ENCODE data around the gene SETD2. TPM values are rescaled to one million over a fixed set of nuclear protein-coding genes. Genes with fewer than 3 reads are reported as not detected.

SETD2 gene
- total RNA-seq, 1 experiment from 2014 or later = 24.1 TPM

- Histone ChIP-seq H3K4me3 (ENCODE audit: low read length) (no peak overlapping the region), H3K4me1 (ENCODE audit: insufficient read depth, low read length) (peaks cover 23% of the 10 kb centered on the region), H3K79me2 (ENCODE audit: low read length) (peaks cover 34% of the 10 kb centered on the region), H3K4me2 (ENCODE audit: low read length) (no peak overlapping the region), H4K20me1 (ENCODE audit: low read length) (no peaks in the 10 kb centered on the region), H3K9ac (ENCODE audit: low read length) (no peak overlapping the region), H3K9me3 (ENCODE audit: low read length) (no peaks in the 10 kb centered on the region), H3K27ac (ENCODE audit: low read length) (no peak overlapping the region), H3K27me3 (ENCODE audit: low read length) (no peaks in the 10 kb centered on the region), H2AFZ (ENCODE audit: low read length) (no peak overlapping the region), H3K9me2 (replicated peaks; ENCODE audit: low read length) (no peaks in the 10 kb centered on the region), H3K36me3 (ENCODE audit: low read depth, low read length) (no peaks in the 10 kb centered on the region), H3F3A (ENCODE audit: low read length, unreplicated experiment) (no peaks in the 10 kb centered on the region)
- CTCF ChIA-PET = interaction anchor here (1.1 kb wide), 1 partner anchor 62 kb away, joined by 3 read pairs; no protein-coding TSS in a partner anchor
- no peak for TF ChIP-seq CTCF (conservative IDR thresholded peaks at IDR 0.05; ENCODE audit: low read depth, low read length)
- TF ChIP-seq EZH2 (IDR thresholded peaks at IDR 0.05; ENCODE audit: low read length, unreplicated experiment) = no peak
- no peak for TF ChIP-seq EZH2phosphoT487 (IDR thresholded peaks at IDR 0.05; ENCODE audit: borderline replicate concordance, low read length)
- POLR2A ChIA-PET (ENCODE audit: unreplicated experiment) = no interaction called here
- BruUV-seq (replicated peaks) = no TSS peak
- no peak for DNase-seq
- ATAC-seq = no peak
- intact Hi-C loops (cut with micrococcal nuclease) = no loop called here
Measured at GRCh38 chr3:46985588-46985987, 178.3 kb downstream of the SETD2 start.

DNA sequence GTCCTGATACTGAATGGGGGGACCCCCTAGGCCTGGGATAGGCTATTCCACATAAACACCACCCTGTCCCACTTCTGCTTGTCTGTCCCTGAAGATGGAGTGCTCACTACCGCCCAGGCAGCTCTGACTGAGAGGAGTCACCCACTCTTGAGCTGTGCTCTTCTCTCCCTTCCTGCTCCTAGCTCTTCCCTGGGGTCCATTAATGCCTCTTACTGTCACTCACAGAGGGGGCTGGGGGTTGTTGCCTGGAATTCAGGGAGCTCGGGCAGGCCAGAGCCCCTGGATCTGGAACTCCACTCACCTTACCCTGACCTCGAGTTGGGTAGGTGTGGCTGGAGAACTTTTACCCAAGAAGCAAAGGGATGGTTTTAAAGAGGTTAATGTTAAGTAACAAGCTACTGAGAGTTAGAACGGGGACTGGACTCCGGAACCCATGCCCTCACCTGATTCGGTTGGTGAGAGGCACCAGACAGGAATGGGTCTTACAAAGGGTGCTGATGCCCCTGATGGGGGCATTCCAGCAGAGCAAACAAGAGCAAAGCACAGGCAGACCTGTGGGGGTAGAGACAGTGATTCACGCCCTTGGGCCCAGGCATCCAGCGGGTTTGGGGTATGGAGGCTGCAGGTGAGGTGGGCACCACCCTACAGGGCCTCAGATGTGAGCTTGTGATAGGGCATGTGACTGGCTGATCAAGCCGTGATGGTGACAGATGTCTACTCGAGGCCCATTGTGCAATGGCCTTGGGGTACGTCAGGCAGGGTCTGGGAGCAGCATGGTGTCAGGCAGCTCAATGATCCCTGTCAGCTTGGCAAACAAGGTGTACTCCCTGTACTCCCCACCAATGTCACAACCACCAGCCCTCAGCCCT is 179.1 kb downstream of the SETD2 start:
- H3K27me3 ChIP-seq (ENCODE audit: low read length) = no peaks in the 10 kb centered on the region
- H3K9me3 ChIP-seq (ENCODE audit: low read length) = no peaks in the 10 kb centered on the region
- H3K4me2 ChIP-seq (ENCODE audit: low read length) = no peak overlapping the region
- no TSS peak for BruUV-seq (replicated peaks)
- DNase-seq (no peak), ATAC-seq (no peak)
- no peak overlapping the region for H3K9ac ChIP-seq (ENCODE audit: low read length)
- no peaks in the 10 kb centered on the region for H3K36me3 ChIP-seq (ENCODE audit: low read depth, low read length)
- CTCF ChIA-PET = interaction anchor here (0.5 to 1.1 kb wide), 2 partner anchors 8 to 62 kb away, joined by 3 to 5 read pairs; no protein-coding TSS in a partner anchor
- no peaks in the 10 kb centered on the region for H4K20me1 ChIP-seq (ENCODE audit: low read length)
- no peak overlapping the region for H3K4me3 ChIP-seq (ENCODE audit: low read length)
- POLR2A ChIA-PET (ENCODE audit: unreplicated experiment) = no interaction called here
- no peak overlapping the region for H3K27ac ChIP-seq (ENCODE audit: low read length)
- intact Hi-C loops (cut with micrococcal nuclease) = no loop called here
- H3K79me2 ChIP-seq (ENCODE audit: low read length) = peaks cover 41% of the 10 kb centered on the region
- no peaks in the 10 kb centered on the region for H3F3A ChIP-seq (ENCODE audit: low read length, unreplicated experiment)
- peaks cover 25% of the 10 kb centered on the region for H3K4me1 ChIP-seq (ENCODE audit: insufficient read depth, low read length)
- no peak for TF ChIP-seq EZH2phosphoT487 (IDR thresholded peaks at IDR 0.05; ENCODE audit: borderline replicate concordance, low read length)
- TF ChIP-seq EZH2 (IDR thresholded peaks at IDR 0.05; ENCODE audit: low read length, unreplicated experiment) = no peak
- TF ChIP-seq CTCF (conservative IDR thresholded peaks at IDR 0.05; ENCODE audit: low read depth, low read length) = no peak
- no peak overlapping the region for H2AFZ ChIP-seq (ENCODE audit: low read length)
- no peaks in the 10 kb centered on the region for H3K9me2 ChIP-seq (replicated peaks; ENCODE audit: low read length)

DNA sequence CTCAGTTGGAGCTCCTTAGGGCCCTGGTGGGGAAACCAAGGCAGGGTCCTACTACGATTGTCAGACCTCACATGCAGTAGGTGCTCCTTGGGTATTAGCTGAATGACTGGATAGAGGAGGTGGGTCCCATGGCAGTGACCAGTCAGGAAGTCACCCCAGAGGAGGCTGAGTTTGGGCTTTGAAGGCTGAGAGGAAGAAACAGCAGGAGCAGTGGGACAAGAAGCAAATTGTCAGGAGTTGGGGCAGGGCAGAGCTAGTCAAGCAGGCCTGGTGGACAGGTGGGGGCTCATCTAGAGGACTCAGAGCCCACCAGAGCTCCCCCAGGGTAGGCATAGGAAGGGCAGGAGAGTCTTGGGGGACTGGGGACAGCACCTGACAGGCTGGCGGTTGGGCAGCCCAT is 181.4 kb downstream of the SETD2 start:
- H4K20me1 ChIP-seq (ENCODE audit: low read length) = no peaks in the 10 kb centered on the region
- peak overlapping the region; percentile 89 for H3K4me2 ChIP-seq (ENCODE audit: low read length)
- CTCF ChIA-PET = interaction anchor here (1.2 kb wide), 1 partner anchor 59 kb away, joined by 4 read pairs; no protein-coding TSS in a partner anchor
- ATAC-seq = no peak
- no peak overlapping the region for H3K4me3 ChIP-seq (ENCODE audit: low read length)
- peak overlapping the region; percentile 40 for H3K27ac ChIP-seq (ENCODE audit: low read length)
- no peaks in the 10 kb centered on the region for H3K36me3 ChIP-seq (ENCODE audit: low read depth, low read length)
- DNase-seq = no peak
- H3K9ac ChIP-seq (ENCODE audit: low read length) = no peak overlapping the region
- H3K9me3 ChIP-seq (ENCODE audit: low read length) = no peaks in the 10 kb centered on the region
- H2AFZ ChIP-seq (ENCODE audit: low read length) = no peak overlapping the region
- H3K9me2 ChIP-seq (replicated peaks; ENCODE audit: low read length) = no peaks in the 10 kb centered on the region
- H3K4me1 ChIP-seq (ENCODE audit: insufficient read depth, low read length) = peaks cover 33% of the 10 kb centered on the region
- no peaks in the 10 kb centered on the region for H3K27me3 ChIP-seq (ENCODE audit: low read length)
- no peak for TF ChIP-seq EZH2phosphoT487 (IDR thresholded peaks at IDR 0.05; ENCODE audit: borderline replicate concordance, low read length)
- no peak for TF ChIP-seq EZH2 (IDR thresholded peaks at IDR 0.05; ENCODE audit: low read length, unreplicated experiment)
- TF ChIP-seq CTCF (conservative IDR thresholded peaks at IDR 0.05; ENCODE audit: low read depth, low read length) = no peak
- H3K79me2 ChIP-seq (ENCODE audit: low read length) = peaks cover 46% of the 10 kb centered on the region
- BruUV-seq (replicated peaks) = no TSS peak
- POLR2A ChIA-PET (ENCODE audit: unreplicated experiment) = interaction anchor here (0.6 kb wide), 2 partner anchors 36 to 61 kb away, joined by 3 to 4 read pairs; no protein-coding TSS in a partner anchor
- H3F3A ChIP-seq (ENCODE audit: low read length, unreplicated experiment) = no peaks in the 10 kb centered on the region
- intact Hi-C loops (cut with micrococcal nuclease) = no loop called here
